Measurements from ENCODE around the gene AADACL2. TPM values are rescaled to one million over a fixed set of nuclear protein-coding genes. Genes with fewer than 3 reads are reported as not detected.

Gene AADACL2
- total RNA-seq, 1 experiment from 2014 or later: not detected

GRCh38 chr3:151800431-151800830, 66.7 kb downstream of the AADACL2 start:
- no peak overlapping the region for H3T11ph ChIP-seq (ENCODE audit: low read length)
- no peak overlapping the region for H3K9ac ChIP-seq (ENCODE audit: extremely low read depth, insufficient read length, low read length)
- H3K4me2 ChIP-seq (ENCODE audit: insufficient read depth, insufficient read length, low read length): no peak overlapping the region
- Mint-ChIP-seq H3K36me3 (ENCODE audit: insufficient read depth in 1 of 3, low read depth in 3 of 3) (no peaks in the 10 kb centered on the region), H3K4me1 (no peaks in the 10 kb centered on the region), H3K27ac (no peak overlapping the region; a peak in 1 of 7 replicates), H3K9me3 (no peaks in the 10 kb centered on the region), H3K4me3 (no peak overlapping the region), H3K27me3 (ENCODE audit: low read depth) (no peaks in the 10 kb centered on the region)
- H2BK15ac ChIP-seq (ENCODE audit: low read depth, low read length): no peak overlapping the region
- H3K23me2 ChIP-seq (ENCODE audit: insufficient read length, low read depth, low read length, poor library complexity, severe bottlenecking): no peaks in the 10 kb centered on the region
- no peak for DNase-seq
- no peak overlapping the region for H2BK120ac ChIP-seq (ENCODE audit: low read depth, low read length, poor library complexity, severe bottlenecking)
- no peak overlapping the region for H4K5ac ChIP-seq (ENCODE audit: insufficient read length, low read depth, low read length)
- no peak overlapping the region for H2AK5ac ChIP-seq (ENCODE audit: insufficient read length, low read length)
- no peaks in the 10 kb centered on the region for H3K4me1 ChIP-seq (ENCODE audit: insufficient read depth, low read length)
- no peaks in the 10 kb centered on the region for H4K20me1 ChIP-seq (ENCODE audit: control insufficient read depth, insufficient read depth, insufficient read length)
- TF ChIP-seq, protein P1, sequence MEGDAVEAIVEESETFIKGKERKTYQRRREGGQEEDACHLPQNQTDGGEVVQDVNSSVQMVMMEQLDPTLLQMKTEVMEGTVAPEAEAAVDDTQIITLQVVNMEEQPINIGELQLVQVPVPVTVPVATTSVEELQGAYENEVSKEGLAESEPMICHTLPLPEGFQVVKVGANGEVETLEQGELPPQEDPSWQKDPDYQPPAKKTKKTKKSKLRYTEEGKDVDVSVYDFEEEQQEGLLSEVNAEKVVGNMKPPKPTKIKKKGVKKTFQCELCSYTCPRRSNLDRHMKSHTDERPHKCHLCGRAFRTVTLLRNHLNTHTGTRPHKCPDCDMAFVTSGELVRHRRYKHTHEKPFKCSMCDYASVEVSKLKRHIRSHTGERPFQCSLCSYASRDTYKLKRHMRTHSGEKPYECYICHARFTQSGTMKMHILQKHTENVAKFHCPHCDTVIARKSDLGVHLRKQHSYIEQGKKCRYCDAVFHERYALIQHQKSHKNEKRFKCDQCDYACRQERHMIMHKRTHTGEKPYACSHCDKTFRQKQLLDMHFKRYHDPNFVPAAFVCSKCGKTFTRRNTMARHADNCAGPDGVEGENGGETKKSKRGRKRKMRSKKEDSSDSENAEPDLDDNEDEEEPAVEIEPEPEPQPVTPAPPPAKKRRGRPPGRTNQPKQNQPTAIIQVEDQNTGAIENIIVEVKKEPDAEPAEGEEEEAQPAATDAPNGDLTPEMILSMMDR (conservative IDR thresholded peaks at IDR 0.05): no peak
- H3K27me3 ChIP-seq (ENCODE audit: insufficient read depth, low read length): no peaks in the 10 kb centered on the region
- no peak overlapping the region for H2BK20ac ChIP-seq (ENCODE audit: low read depth, low read length, poor library complexity, severe bottlenecking)
- H3K56ac ChIP-seq (ENCODE audit: insufficient read length, low read depth, low read length): no peak overlapping the region
- H3K18ac ChIP-seq (ENCODE audit: insufficient read length, low read depth, low read length): no peak overlapping the region
- H4K91ac ChIP-seq (ENCODE audit: insufficient read length, low read depth, low read length): no peak overlapping the region
- H3K79me2 ChIP-seq (ENCODE audit: insufficient read depth, low read length): no peaks in the 10 kb centered on the region
- no peak overlapping the region for H3K14ac ChIP-seq (ENCODE audit: insufficient read depth, low read length)
- WGBS (ENCODE audit: extremely low coverage, insufficient read length, low lambda C conversion rate): no CpG with 5 or more reads among the region's 2 CpGs
- no peak overlapping the region for H4K8ac ChIP-seq (replicated peaks; ENCODE audit: insufficient read length, low read depth, low read length)
- no peaks in the 10 kb centered on the region for H3K9me3 ChIP-seq (ENCODE audit: control insufficient read depth, low read depth, low read length)
- H3K27ac ChIP-seq (ENCODE audit: insufficient read length, low read depth, low read length): no peak overlapping the region
- no peak overlapping the region for H3K4ac ChIP-seq (ENCODE audit: low read depth, low read length)
- no peak overlapping the region for H3K23ac ChIP-seq (ENCODE audit: insufficient read length, low read depth, low read length)
- H2BK12ac ChIP-seq (ENCODE audit: insufficient read length, low read depth, low read length): no peak overlapping the region
- H3K79me1 ChIP-seq (ENCODE audit: insufficient read depth, low read depth, low read length, poor library complexity, severe bottlenecking): no peaks in the 10 kb centered on the region
- no peak overlapping the region for H2AFZ ChIP-seq (ENCODE audit: low read length)
- no peak overlapping the region for H2BK5ac ChIP-seq (ENCODE audit: insufficient read length, low read length)
